SK-N-SH treated with all-trans-retinoic acid at 6 μM for 48 hours (cell line): ENCODE results near the gene LRFN5.

Source experiments
- ATAC-seq: fragments of 200-7000 bp; cut with Tn5 transposase; 3 replicates; pipeline ENCODE4 v1.9.1; 2020; ENCODE audit warnings: mild to moderate bottlenecking, moderate library complexity
- BACH2 ChIP-seq: fragments of 250-450 bp; sonication (Bioruptor Pico); IDR thresholded peaks from 2 replicates; pipeline ENCODE4 v1.9.0; 2021; ENCODE audit warnings: mild to moderate bottlenecking, borderline replicate concordance
- CREB5 ChIP-seq: fragments of 250-450 bp; sonication (Bioruptor Pico); IDR thresholded peaks from 2 replicates; pipeline ENCODE4 v1.5.1; 2020; ENCODE audit warnings: low read depth, mild to moderate bottlenecking, moderate library complexity
- CSDC2 ChIP-seq: fragments of 250-450 bp; sonication (Bioruptor Pico); IDR thresholded peaks from 2 replicates; pipeline ENCODE4 v1.5.0; 2020; ENCODE audit warnings: mild to moderate bottlenecking, moderate library complexity
- ESRRG ChIP-seq: fragments of 250-450 bp; sonication (Bioruptor Pico); IDR thresholded peaks from 2 replicates; pipeline ENCODE4 v1.6.1; 2021; ENCODE audit warnings: mild to moderate bottlenecking
- ISL1 ChIP-seq: fragments of 250-450 bp; sonication (Bioruptor Pico); IDR thresholded peaks from 2 replicates; pipeline ENCODE4 v2.1.2; 2022; ENCODE audit warnings: mild to moderate bottlenecking, moderate library complexity
- OSR1 ChIP-seq: fragments of 250-450 bp; sonication (Bioruptor Pico); IDR thresholded peaks from 2 replicates; pipeline ENCODE4 v1.8.0; 2022; ENCODE audit warnings: moderate library complexity, mild to moderate bottlenecking, inconsistent platforms
- PATZ1 ChIP-seq: fragments of 250-450 bp; sonication (Bioruptor Pico); IDR thresholded peaks from 2 replicates; pipeline ENCODE4 v1.8.0; 2020; ENCODE audit warnings: mild to moderate bottlenecking, moderate library complexity, borderline replicate concordance
- POU6F1 ChIP-seq: fragments of 250-450 bp; sonication (Bioruptor Pico); IDR thresholded peaks from 2 replicates; pipeline ENCODE4 v1.8.0; 2021; ENCODE audit warnings: low read depth, mild to moderate bottlenecking, moderate library complexity, borderline replicate concordance
- PPARA ChIP-seq: fragments of 250-450 bp; sonication (Bioruptor Pico); IDR thresholded peaks from 2 replicates; pipeline ENCODE4 v1.5.0; 2020; ENCODE audit warnings: mild to moderate bottlenecking, borderline replicate concordance
- RARB ChIP-seq: fragments of 250-450 bp; sonication (Bioruptor Pico); IDR thresholded peaks from 2 replicates; pipeline ENCODE4 v1.8.0; 2021; ENCODE audit warnings: mild to moderate bottlenecking, moderate library complexity
- SNAI2 ChIP-seq: fragments of 250-450 bp; sonication (Bioruptor Pico); IDR thresholded peaks from 2 replicates; pipeline ENCODE4 v1.5.0; 2020; ENCODE audit warnings: mild to moderate bottlenecking, moderate library complexity
- TCF4 ChIP-seq: fragments of 250-450 bp; sonication (Bioruptor Pico); IDR thresholded peaks from 2 replicates; pipeline ENCODE4 v1.8.0; 2021; ENCODE audit warnings: mild to moderate bottlenecking, moderate library complexity, borderline replicate concordance
- TOX ChIP-seq: fragments of 250-450 bp; sonication (Bioruptor Pico); IDR thresholded peaks from 2 replicates; pipeline ENCODE4 v1.8.0; 2021; ENCODE audit warnings: mild to moderate bottlenecking, moderate library complexity, borderline replicate concordance
- TSHZ2 ChIP-seq: fragments of 250-450 bp; sonication (Bioruptor Pico); IDR thresholded peaks from 2 replicates; pipeline ENCODE4 v1.5.0; 2020; ENCODE audit warnings: mild to moderate bottlenecking, moderate library complexity
- ZC3H10 ChIP-seq: fragments of 250-450 bp; sonication (Bioruptor Pico); IDR thresholded peaks from 2 replicates; pipeline ENCODE4 v1.5.1; 2021; ENCODE audit warnings: mild to moderate bottlenecking, moderate library complexity
- ZFP30 ChIP-seq: fragments of 450-650 bp; formaldehyde crosslinking; IDR thresholded peaks from 2 replicates; pipeline ENCODE4 v1.5.0; 2022; ENCODE audit warnings: mild to moderate bottlenecking, moderate library complexity
- ZNF565 ChIP-seq: fragments of 450-650 bp; formaldehyde crosslinking; conservative IDR thresholded peaks from 2 replicates; pipeline ENCODE4 v1.5.0; 2020; ENCODE audit warnings: low read depth, mild to moderate bottlenecking, moderate library complexity
- ZNF70 ChIP-seq: fragments of 450-650 bp; formaldehyde crosslinking; IDR thresholded peaks from 2 replicates; pipeline ENCODE4 v1.5.0; 2020; ENCODE audit warnings: mild to moderate bottlenecking, moderate library complexity
- ZNF8 ChIP-seq: fragments of 450-650 bp; formaldehyde crosslinking; IDR thresholded peaks from 2 replicates; pipeline ENCODE4 v1.5.0; 2020; ENCODE audit warnings: mild to moderate bottlenecking, moderate library complexity

LRFN5 gene

GRCh38 chr14:41636492-41637392, 30.1 kb downstream of the LRFN5 start:
- ATAC-seq, result no peak
- no peak for TF ChIP-seq SNAI2 (CRISPR knock-in tag)
- no peak for TF ChIP-seq ZNF8 (CRISPR knock-in tag)
- TF ChIP-seq CREB5 (CRISPR knock-in tag), result no peak
- no peak for TF ChIP-seq TOX (CRISPR knock-in tag)
- TF ChIP-seq OSR1 (CRISPR knock-in tag), result no peak
- TF ChIP-seq POU6F1 (CRISPR knock-in tag), result no peak
- TF ChIP-seq PATZ1, result no peak
- TF ChIP-seq RARB (CRISPR knock-in tag), result no peak
- TF ChIP-seq ZNF565 (CRISPR knock-in tag), result no peak
- TF ChIP-seq ZC3H10 (CRISPR knock-in tag), result no peak
- TF ChIP-seq ZNF70, result no peak
- no peak for TF ChIP-seq TCF4 (CRISPR knock-in tag)
- TF ChIP-seq ZFP30, result no peak
- no peak for TF ChIP-seq ESRRG
- no peak for TF ChIP-seq ISL1 (CRISPR knock-in tag)

GRCh38 chr14:41641690-41642089, 35.0 kb downstream of the LRFN5 start:
- TF ChIP-seq OSR1 (CRISPR knock-in tag), result no peak
- no peak for TF ChIP-seq TCF4 (CRISPR knock-in tag)
- TF ChIP-seq ZFP30, result no peak
- TF ChIP-seq POU6F1 (CRISPR knock-in tag), result no peak
- no peak for TF ChIP-seq RARB (CRISPR knock-in tag)
- no peak for TF ChIP-seq ISL1 (CRISPR knock-in tag)
- no peak for TF ChIP-seq SNAI2 (CRISPR knock-in tag)
- no peak for ATAC-seq

- ATAC-seq, result no peak
- TF ChIP-seq PPARA (no peak), ZNF70 (no peak), ZC3H10 (CRISPR knock-in tag) (no peak), OSR1 (CRISPR knock-in tag) (no peak), CSDC2 (no peak), BACH2 (CRISPR knock-in tag) (no peak), POU6F1 (CRISPR knock-in tag) (no peak), CREB5 (CRISPR knock-in tag) (no peak), TSHZ2 (CRISPR knock-in tag) (no peak), ZNF565 (CRISPR knock-in tag) (no peak)
Measured at GRCh38 chr14:41642367-41642766, 35.7 kb downstream of the LRFN5 start.
